SK-N-SH (cell line): ENCODE data around the gene FAM222A. TPM values are rescaled to one million over a fixed set of nuclear protein-coding genes. Genes with fewer than 3 reads are reported as not detected.

Source experiments
- CTCF ChIA-PET: fragments of 300-600, 350-600 bp; formaldehyde crosslinking; extraction: SDS; loops from one replicate; lab custom pipeline; 2021; lab: Yijun Ruan, JAX
- POLR2A ChIA-PET: fragments of 350-600 bp; sonication (Branson Sonifier 250); formaldehyde crosslinking; extraction: SDS; loops from one replicate; lab custom pipeline; 2020; ENCODE audit warnings: antibody characterized with exemption, inconsistent platforms; lab: Yijun Ruan, JAX
- DNase-seq: peaks from one replicate; pipeline ENCODE4 v3.0.0; 2012
- H2AFZ ChIP-seq: fragments of 200-600 bp; sonication (generic); 2 replicates; pipeline ENCODE4 v1.8.1; 2016; ENCODE audit warnings: antibody characterized with exemption, mild to moderate bottlenecking, low read depth
- H3F3A ChIP-seq: fragments of 200-600 bp; sonication (generic); replicated peaks from 2 replicates; pipeline ENCODE3; 2016; ENCODE audit warnings: antibody characterized with exemption, mild to moderate bottlenecking; ENCODE audit not compliant: insufficient read depth
- H3K27ac ChIP-seq, 2 experiments: fragments of 200-500 bp in 1 of 2; fragments of 200-600 bp in 1 of 2; sonication (Bioruptor generic) in 1 of 2; sonication (generic), shearing (Covaris generic) in 1 of 2; 2 replicates each; pipeline versions ENCODE4 v1.5.1 to v1.6.1; 2014 to 2016; ENCODE audit warnings: low read depth in 2 of 2, inconsistent platforms in 1 of 2, low read length in 1 of 2, mild to moderate bottlenecking in 1 of 2, mixed read lengths in 1 of 2
- H3K27me3 ChIP-seq: fragments of 200-600 bp; sonication (generic), shearing (Covaris generic); 2 replicates; pipeline ENCODE4 v1.6.1; 2016; ENCODE audit warnings: mixed run types; ENCODE audit not compliant: insufficient read depth
- H3K36me3 ChIP-seq, 2 experiments: fragments of 200-500 bp in 1 of 2; fragments of 200-600 bp in 1 of 2; sonication (Bioruptor generic) in 1 of 2; sonication (generic) in 1 of 2; replicated peaks in 1 of 2; 2 replicates each; pipeline versions ENCODE3 to v1.5.1; 2014 to 2016; ENCODE audit warnings: low read length in 1 of 2, mild to moderate bottlenecking in 1 of 2; ENCODE audit not compliant: insufficient read depth in 2 of 2, control insufficient read depth in 1 of 2
- H3K4me1 ChIP-seq, 2 experiments: fragments of 200-500 bp in 1 of 2; fragments of 200-600 bp in 1 of 2; sonication (Bioruptor generic) in 1 of 2; sonication (generic), shearing (Covaris generic) in 1 of 2; 2 replicates each; pipeline versions ENCODE4 v1.5.1 to v1.6.1; 2014 to 2016; ENCODE audit warnings: low read depth in 1 of 2, low read length in 1 of 2, mixed run types in 1 of 2; ENCODE audit not compliant: insufficient read depth in 2 of 2, control insufficient read depth in 1 of 2
- H3K4me2 ChIP-seq: fragments of 200-600 bp; sonication (generic), shearing (Covaris generic); 2 replicates; pipeline ENCODE4 v1.6.1; 2017; ENCODE audit warnings: mixed run types
- H3K4me3 ChIP-seq, 2 experiments: fragments of 200-500 bp in 1 of 2; fragments of 200-600 bp in 1 of 2; sonication (Bioruptor generic) in 1 of 2; sonication (generic), shearing (Covaris generic) in 1 of 2; 2 replicates each; pipeline versions ENCODE4 v1.5.1 to v1.8.1; 2014 to 2016; ENCODE audit warnings: low read depth in 2 of 2, inconsistent platforms in 1 of 2, low read length in 1 of 2, mild to moderate bottlenecking in 1 of 2, mixed read lengths in 1 of 2, moderate library complexity in 1 of 2
- H3K79me2 ChIP-seq: fragments of 200-600 bp; sonication (generic); 2 replicates; pipeline ENCODE4 v1.8.1; 2017; ENCODE audit warnings: mild to moderate bottlenecking; ENCODE audit not compliant: insufficient read depth
- H3K9ac ChIP-seq: fragments of 200-600 bp; sonication (generic); 2 replicates; pipeline ENCODE4 v1.6.1; 2017; ENCODE audit warnings: mixed run types
- H3K9me2 ChIP-seq: fragments of 200-600 bp; sonication (generic); 2 replicates; pipeline ENCODE4 v1.6.1; 2017; ENCODE audit warnings: mixed run types
- H3K9me3 ChIP-seq: fragments of 200-600 bp; sonication (generic); 2 replicates; pipeline ENCODE4 v1.6.1; 2017; ENCODE audit warnings: mixed run types, mild to moderate bottlenecking, moderate library complexity
- H4K20me1 ChIP-seq: fragments of 200-600 bp; sonication (generic); 2 replicates; pipeline ENCODE4 v1.6.1; 2017; ENCODE audit warnings: mild to moderate bottlenecking, mixed run types; ENCODE audit not compliant: insufficient read depth
- CHD2 ChIP-seq: fragments of 150-350 bp; IDR thresholded peaks from 2 replicates; pipeline ENCODE4 v1.6.1; 2018; ENCODE audit warnings: low read length; ENCODE audit not compliant: partially characterized antibody
- EP300 ChIP-seq, 2 experiments: IDR thresholded peaks; 2 replicates each; pipeline versions ENCODE4 v1.4.0 to v1.6.1; 2012; ENCODE audit warnings: borderline replicate concordance in 1 of 2, low read depth in 1 of 2, low read length in 1 of 2
- FOSL2 ChIP-seq: IDR thresholded peaks from 2 replicates; pipeline ENCODE4 v1.4.0; 2012; ENCODE audit warnings: low read depth, mild to moderate bottlenecking, moderate library complexity, borderline replicate concordance
- FOXJ3 ChIP-seq: sonication (generic); formaldehyde crosslinking; IDR thresholded peaks from 2 replicates; pipeline ENCODE4 v1.5.1; 2020; ENCODE audit warnings: mild to moderate bottlenecking, missing genetic modification reagents
- FOXM1 ChIP-seq: IDR thresholded peaks from 2 replicates; pipeline ENCODE4 v1.4.0; 2012; ENCODE audit warnings: low read depth, mild to moderate bottlenecking
- GABPA ChIP-seq: IDR thresholded peaks from 2 replicates; pipeline ENCODE4 v1.4.0; 2012; ENCODE audit warnings: low read depth, mild to moderate bottlenecking
- JUND ChIP-seq: IDR thresholded peaks from 2 replicates; pipeline ENCODE4 v1.4.0; 2012
- MXI1 ChIP-seq: IDR thresholded peaks from 2 replicates; pipeline ENCODE4 v1.6.1; 2012; ENCODE audit warnings: mild to moderate bottlenecking, low read depth, low read length, improper control_type of control experiment
- RXRA ChIP-seq: IDR thresholded peaks from 2 replicates; pipeline ENCODE4 v1.4.0; 2012; ENCODE audit warnings: low read depth, mild to moderate bottlenecking, borderline replicate concordance
- SIN3A ChIP-seq: IDR thresholded peaks from 2 replicates; pipeline ENCODE4 v1.6.1; 2012; ENCODE audit warnings: low read depth, mild to moderate bottlenecking, low read length, moderate library complexity, borderline replicate concordance
- TCF12 ChIP-seq: IDR thresholded peaks from 2 replicates; pipeline ENCODE4 v1.4.0; 2012
- TEAD4 ChIP-seq: IDR thresholded peaks from 2 replicates; pipeline ENCODE4 v1.4.0; 2012; ENCODE audit warnings: mild to moderate bottlenecking, borderline replicate concordance; ENCODE audit not compliant: insufficient read depth
- WGBS: methylation state at CpG from one replicate; pipeline ENCODE4 v1.1.6; 2017; ENCODE audit warnings: low lambda C conversion rate; 5-methylcytosine and 5-hydroxymethylcytosine counted together
- polyA plus RNA-seq, 3 experiments: library from polyadenylated mRNA; depleted of rRNA; stranded (reverse); fragments of >200 nt; gene quantifications; 2 replicates each; pipeline ENCODE4 v1.2.3, GENCODE V29; 2012
- TF ChIP-seq, protein P1 (sequence below): fragments of 150-350 bp; IDR thresholded peaks from 2 replicates; pipeline ENCODE4 v1.6.1; 2017; ENCODE audit warnings: antibody characterized with exemption, low read length, low read depth, borderline replicate concordance
- TF ChIP-seq, protein P2 (sequence below): IDR thresholded peaks from 2 replicates; pipeline ENCODE4; 2012

FAM222A gene
- polyA plus RNA-seq, 1 of the 3 experiments (the other 2 are of a cell fraction): 1.6 TPM

DNA sequence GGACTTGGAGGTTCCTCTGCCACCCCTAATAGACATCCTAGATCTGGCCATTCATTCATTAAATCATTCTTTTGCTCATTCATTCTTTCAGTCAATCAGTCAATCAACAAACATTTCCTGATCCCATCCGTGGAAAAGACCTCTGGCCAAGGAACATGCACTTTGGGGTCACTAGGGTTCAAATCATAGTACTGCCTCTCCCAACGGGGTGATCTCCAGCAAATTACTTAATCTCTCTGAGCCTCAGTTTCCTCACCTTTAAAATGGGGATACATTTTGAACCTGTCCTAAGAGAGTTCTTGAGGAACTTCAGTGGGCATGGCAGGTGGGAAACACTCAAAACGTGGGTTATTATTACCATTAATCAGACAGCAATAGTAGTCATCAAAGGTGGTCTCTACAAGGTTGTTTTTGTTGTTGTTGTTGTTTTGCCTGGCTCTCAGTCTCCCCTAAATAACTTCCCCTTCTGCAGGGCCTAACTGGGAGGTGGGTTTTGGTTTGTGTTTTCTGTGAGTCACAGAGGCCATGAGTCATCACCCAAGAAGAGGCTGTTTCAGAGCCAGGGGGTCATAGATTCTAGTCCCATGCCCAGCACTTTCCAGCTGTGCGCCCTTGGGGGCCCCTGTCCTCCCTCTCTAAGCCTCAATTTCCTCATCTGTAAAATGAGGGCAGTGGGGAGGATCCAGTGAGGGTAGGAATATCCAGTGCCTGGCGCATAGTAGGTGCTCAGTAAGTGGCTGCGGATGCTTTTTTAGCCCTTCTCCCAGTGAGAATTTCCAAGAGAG lies 16.9 kb upstream of the FAM222A start:
- H3F3A ChIP-seq: no peaks in the 10 kb centered on the region
- no peak overlapping the region for H3K27ac ChIP-seq
- WGBS: 48% methylated on average over 6 of the region's 6 CpGs
- H3K36me3 ChIP-seq: no peaks in the 10 kb centered on the region
- DNase-seq: no peak
- H3K79me2 ChIP-seq: no peaks in the 10 kb centered on the region
- no peaks in the 10 kb centered on the region for H4K20me1 ChIP-seq
- no peak overlapping the region for H2AFZ ChIP-seq
- no peak overlapping the region for H3K9ac ChIP-seq
- CTCF ChIA-PET: no interaction called here
- H3K4me1 ChIP-seq: peaks cover 0 to 25% of the 10 kb centered on the region in 2 experiments; a peak in 2 of 4 replicates
- H3K4me3 ChIP-seq: no peak overlapping the region
- H3K27me3 ChIP-seq: no peaks in the 10 kb centered on the region
- no peak overlapping the region for H3K4me2 ChIP-seq
- TF ChIP-seq MXI1: no peak
- no peak for TF ChIP-seq FOSL2
- no peak for TF ChIP-seq TEAD4
- TF ChIP-seq, protein P1, sequence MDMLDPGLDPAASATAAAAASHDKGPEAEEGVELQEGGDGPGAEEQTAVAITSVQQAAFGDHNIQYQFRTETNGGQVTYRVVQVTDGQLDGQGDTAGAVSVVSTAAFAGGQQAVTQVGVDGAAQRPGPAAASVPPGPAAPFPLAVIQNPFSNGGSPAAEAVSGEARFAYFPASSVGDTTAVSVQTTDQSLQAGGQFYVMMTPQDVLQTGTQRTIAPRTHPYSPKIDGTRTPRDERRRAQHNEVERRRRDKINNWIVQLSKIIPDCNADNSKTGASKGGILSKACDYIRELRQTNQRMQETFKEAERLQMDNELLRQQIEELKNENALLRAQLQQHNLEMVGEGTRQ: no peak
- TF ChIP-seq EP300 (IDR thresholded peaks at IDR 0.05; ENCODE audit: borderline replicate concordance in 1 of 2, low read depth in 1 of 2, low read length in 1 of 2): no peak
- no peak for TF ChIP-seq FOXM1
- TF ChIP-seq SIN3A: no peak
- TF ChIP-seq RXRA: no peak
- no peak for TF ChIP-seq TCF12
- no peaks in the 10 kb centered on the region for H3K9me2 ChIP-seq
- POLR2A ChIA-PET: interaction anchor here (1.3 kb wide), 1 partner anchor 91 kb away, joined by 3 read pairs; no protein-coding TSS in a partner anchor
- no peaks in the 10 kb centered on the region for H3K9me3 ChIP-seq

DNA sequence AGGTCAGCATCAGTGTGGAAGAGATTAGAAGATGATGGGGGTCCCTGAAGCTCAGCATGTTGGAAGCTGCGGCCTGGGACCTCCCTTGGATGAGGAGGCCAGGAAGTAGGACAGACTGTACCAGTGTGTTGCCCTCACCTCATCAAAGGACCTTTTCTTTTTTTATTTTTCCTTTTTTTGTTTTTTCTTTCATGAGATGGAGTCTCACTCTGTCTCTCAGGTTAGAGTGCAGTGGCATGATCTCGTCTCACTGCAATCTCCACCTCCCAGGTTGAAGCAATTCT lies 16.4 kb upstream of the FAM222A start:
- H3K9me2 ChIP-seq: no peaks in the 10 kb centered on the region
- 81% methylated on average over 2 of the region's 2 CpGs for WGBS
- H3K4me2 ChIP-seq: no peak overlapping the region
- DNase-seq: no peak
- TF ChIP-seq GABPA (no peak), CHD2 (no peak), JUND (no peak), FOXJ3 (CRISPR knock-in tag) (no peak), MXI1 (no peak)
- TF ChIP-seq, protein P2, sequence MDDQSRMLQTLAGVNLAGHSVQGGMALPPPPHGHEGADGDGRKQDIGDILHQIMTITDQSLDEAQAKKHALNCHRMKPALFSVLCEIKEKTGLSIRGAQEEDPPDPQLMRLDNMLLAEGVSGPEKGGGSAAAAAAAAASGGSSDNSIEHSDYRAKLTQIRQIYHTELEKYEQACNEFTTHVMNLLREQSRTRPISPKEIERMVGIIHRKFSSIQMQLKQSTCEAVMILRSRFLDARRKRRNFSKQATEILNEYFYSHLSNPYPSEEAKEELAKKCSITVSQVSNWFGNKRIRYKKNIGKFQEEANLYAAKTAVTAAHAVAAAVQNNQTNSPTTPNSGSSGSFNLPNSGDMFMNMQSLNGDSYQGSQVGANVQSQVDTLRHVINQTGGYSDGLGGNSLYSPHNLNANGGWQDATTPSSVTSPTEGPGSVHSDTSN: no peak
- POLR2A ChIA-PET: no interaction called here
- no peaks in the 10 kb centered on the region for H4K20me1 ChIP-seq
- CTCF ChIA-PET: interaction anchor here (1.1 to 2.1 kb wide), 2 partner anchors 17 to 269 kb away, joined by 3 to 7 read pairs; no protein-coding TSS in a partner anchor
- H3K4me1 ChIP-seq: peaks cover 0 to 30% of the 10 kb centered on the region in 2 experiments; a peak in 2 of 4 replicates
- no peaks in the 10 kb centered on the region for H3K9me3 ChIP-seq
- no peak overlapping the region for H3K27ac ChIP-seq
- H3K4me3 ChIP-seq: no peak overlapping the region
- no peaks in the 10 kb centered on the region for H3F3A ChIP-seq
- no peaks in the 10 kb centered on the region for H3K27me3 ChIP-seq
- no peaks in the 10 kb centered on the region for H3K79me2 ChIP-seq
- H3K36me3 ChIP-seq: no peaks in the 10 kb centered on the region
- no peak overlapping the region for H2AFZ ChIP-seq
- no peak overlapping the region for H3K9ac ChIP-seq
